Measurements from ENCODE around the gene GLI3.

DNA sequence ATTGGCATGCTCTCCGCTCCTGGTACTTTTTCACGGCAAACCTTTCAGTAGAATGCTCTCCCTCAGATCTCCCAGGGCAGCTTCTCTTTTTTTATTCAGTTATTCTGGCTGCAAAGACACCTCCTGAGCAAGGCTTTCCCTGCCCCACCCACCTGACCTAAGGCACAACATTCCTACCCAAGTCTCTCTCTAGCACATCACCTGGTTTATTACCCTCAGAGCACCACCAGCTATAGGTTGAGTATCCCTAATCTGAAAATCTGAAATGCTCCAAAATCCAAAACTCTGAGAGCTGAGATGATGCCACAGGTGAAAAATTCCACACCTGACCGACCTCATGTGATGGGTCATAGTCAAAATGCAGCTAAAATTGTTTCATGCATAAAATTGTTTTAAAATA lies 99.6 kb downstream of the GLI3 start:
- TF ChIP-seq, protein P1, sequence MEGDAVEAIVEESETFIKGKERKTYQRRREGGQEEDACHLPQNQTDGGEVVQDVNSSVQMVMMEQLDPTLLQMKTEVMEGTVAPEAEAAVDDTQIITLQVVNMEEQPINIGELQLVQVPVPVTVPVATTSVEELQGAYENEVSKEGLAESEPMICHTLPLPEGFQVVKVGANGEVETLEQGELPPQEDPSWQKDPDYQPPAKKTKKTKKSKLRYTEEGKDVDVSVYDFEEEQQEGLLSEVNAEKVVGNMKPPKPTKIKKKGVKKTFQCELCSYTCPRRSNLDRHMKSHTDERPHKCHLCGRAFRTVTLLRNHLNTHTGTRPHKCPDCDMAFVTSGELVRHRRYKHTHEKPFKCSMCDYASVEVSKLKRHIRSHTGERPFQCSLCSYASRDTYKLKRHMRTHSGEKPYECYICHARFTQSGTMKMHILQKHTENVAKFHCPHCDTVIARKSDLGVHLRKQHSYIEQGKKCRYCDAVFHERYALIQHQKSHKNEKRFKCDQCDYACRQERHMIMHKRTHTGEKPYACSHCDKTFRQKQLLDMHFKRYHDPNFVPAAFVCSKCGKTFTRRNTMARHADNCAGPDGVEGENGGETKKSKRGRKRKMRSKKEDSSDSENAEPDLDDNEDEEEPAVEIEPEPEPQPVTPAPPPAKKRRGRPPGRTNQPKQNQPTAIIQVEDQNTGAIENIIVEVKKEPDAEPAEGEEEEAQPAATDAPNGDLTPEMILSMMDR (IDR thresholded peaks at IDR 0.05) = no peak
- no peak for TF ChIP-seq POLR2A (IDR thresholded peaks at IDR 0.05)

Measured in heart left ventricle (tissue), 13 donors.